ENCODE results near the gene LCN1. TPM values are rescaled to one million over a fixed set of nuclear protein-coding genes. Genes with fewer than 3 reads are reported as not detected.

LCN1 gene
- polyA plus RNA-seq, 1 donor (not counting 4 experiments of a cell fraction or from before 2014, with no cell fraction given) = not detected

- Histone ChIP-seq H3K9ac (ENCODE audit: control insufficient read depth, extremely low read depth, insufficient read depth, low read length) (no peak overlapping the region), H3K4me3 (ENCODE audit: control insufficient read depth in 2 of 3, extremely low read depth in 1 of 3, insufficient read depth in 2 of 3, low read depth in 1 of 3, low read length in 3 of 3) (no peak overlapping the region), H3K27me3 (ENCODE audit: control insufficient read depth, extremely low read depth, insufficient read depth, low read length) (peaks cover 4% of the 10 kb centered on the region), H4K20me1 (ENCODE audit: control insufficient read depth, extremely low read depth, insufficient read depth, low read length) (no peaks in the 10 kb centered on the region), H2AFZ (ENCODE audit: control insufficient read depth, low read length) (no peak overlapping the region), H3K79me2 (ENCODE audit: control insufficient read depth, insufficient read depth, low read length) (no peaks in the 10 kb centered on the region), H3K9me3 (ENCODE audit: control insufficient read depth, low read depth, low read length) (no peaks in the 10 kb centered on the region), H3K4me1 (ENCODE audit: control insufficient read depth, extremely low read depth, insufficient read depth, low read length) (no peaks in the 10 kb centered on the region), H3K9me1 (ENCODE audit: control insufficient read depth, extremely low read depth, insufficient read depth, low read length) (no peaks in the 10 kb centered on the region), H3K27ac (ENCODE audit: control insufficient read depth, insufficient read depth, low read length) (no peak overlapping the region), H3K4me2 (ENCODE audit: control insufficient read depth, extremely low read depth, insufficient read depth, low read depth, low read length) (no peak overlapping the region), H3K36me3 (ENCODE audit: control insufficient read depth in 2 of 2, extremely low read depth in 1 of 2, insufficient read depth in 2 of 2, low read length in 2 of 2) (no peaks in the 10 kb centered on the region)
- DNase-seq (ENCODE audit: low read depth, low spot score) (no peak), FAIRE-seq (no peak)
- dilution Hi-C loops (cut with MboI; ENCODE audit: extremely low pct_ligation_motif_present, low sequenced_read_pairs) = no loop called here
- no peak for TF ChIP-seq EZH2 (IDR thresholded peaks at IDR 0.05; ENCODE audit: low read length)
- TF ChIP-seq CTCF (optimal IDR thresholded peaks at IDR 0.05 in 1 of 3, IDR thresholded peaks at IDR 0.05 in 1 of 3, conservative IDR thresholded peaks at IDR 0.05 in 1 of 3; ENCODE audit: extremely low read depth in 1 of 3, insufficient read depth in 2 of 3, low read length in 3 of 3) = no peak
Measured at GRCh38 chr9:135522137-135522877, 1.1 kb downstream of the LCN1 start.

GRCh38 chr9:135522931-135523330 lies 1.7 kb downstream of the LCN1 start:
- H3K27ac ChIP-seq (ENCODE audit: control insufficient read depth, insufficient read depth, low read length) = no peak overlapping the region
- no peaks in the 10 kb centered on the region for H3K4me1 ChIP-seq (ENCODE audit: control insufficient read depth, extremely low read depth, insufficient read depth, low read length)
- H2AFZ ChIP-seq (ENCODE audit: control insufficient read depth, low read length) = no peak overlapping the region
- H3K9ac ChIP-seq (ENCODE audit: control insufficient read depth, extremely low read depth, insufficient read depth, low read length) = no peak overlapping the region
- H3K27me3 ChIP-seq (ENCODE audit: control insufficient read depth, extremely low read depth, insufficient read depth, low read length) = peaks cover 4% of the 10 kb centered on the region
- FAIRE-seq (no peak), DNase-seq (ENCODE audit: low read depth, low spot score) (no peak)
- no peaks in the 10 kb centered on the region for H3K9me3 ChIP-seq (ENCODE audit: control insufficient read depth, low read depth, low read length)
- TF ChIP-seq EZH2 (IDR thresholded peaks at IDR 0.05; ENCODE audit: low read length) (no peak), CTCF (optimal IDR thresholded peaks at IDR 0.05 in 1 of 3, IDR thresholded peaks at IDR 0.05 in 1 of 3, conservative IDR thresholded peaks at IDR 0.05 in 1 of 3; ENCODE audit: extremely low read depth in 1 of 3, insufficient read depth in 2 of 3, low read length in 3 of 3) (no peak)
- no peak overlapping the region for H3K4me2 ChIP-seq (ENCODE audit: control insufficient read depth, extremely low read depth, insufficient read depth, low read depth, low read length)
- H3K79me2 ChIP-seq (ENCODE audit: control insufficient read depth, insufficient read depth, low read length) = no peaks in the 10 kb centered on the region
- H3K9me1 ChIP-seq (ENCODE audit: control insufficient read depth, extremely low read depth, insufficient read depth, low read length) = no peaks in the 10 kb centered on the region
- no peak overlapping the region for H3K4me3 ChIP-seq (ENCODE audit: control insufficient read depth in 2 of 3, extremely low read depth in 1 of 3, insufficient read depth in 2 of 3, low read depth in 1 of 3, low read length in 3 of 3)
- H3K36me3 ChIP-seq (ENCODE audit: control insufficient read depth in 2 of 2, extremely low read depth in 1 of 2, insufficient read depth in 2 of 2, low read length in 2 of 2) = no peaks in the 10 kb centered on the region
- no peaks in the 10 kb centered on the region for H4K20me1 ChIP-seq (ENCODE audit: control insufficient read depth, extremely low read depth, insufficient read depth, low read length)
- dilution Hi-C loops (cut with MboI; ENCODE audit: extremely low pct_ligation_motif_present, low sequenced_read_pairs) = no loop called here
